ENCODE results near the gene SGPP1.
A peak's percentile ranks its signal among the peaks of the same experiment; 100 is the strongest.
"Not testable (repeated sequence)": the region's sequence is repeated elsewhere in the genome, so short reads cannot be mapped to it uniquely, and the experiment has no call there.

Gene SGPP1

DNA sequence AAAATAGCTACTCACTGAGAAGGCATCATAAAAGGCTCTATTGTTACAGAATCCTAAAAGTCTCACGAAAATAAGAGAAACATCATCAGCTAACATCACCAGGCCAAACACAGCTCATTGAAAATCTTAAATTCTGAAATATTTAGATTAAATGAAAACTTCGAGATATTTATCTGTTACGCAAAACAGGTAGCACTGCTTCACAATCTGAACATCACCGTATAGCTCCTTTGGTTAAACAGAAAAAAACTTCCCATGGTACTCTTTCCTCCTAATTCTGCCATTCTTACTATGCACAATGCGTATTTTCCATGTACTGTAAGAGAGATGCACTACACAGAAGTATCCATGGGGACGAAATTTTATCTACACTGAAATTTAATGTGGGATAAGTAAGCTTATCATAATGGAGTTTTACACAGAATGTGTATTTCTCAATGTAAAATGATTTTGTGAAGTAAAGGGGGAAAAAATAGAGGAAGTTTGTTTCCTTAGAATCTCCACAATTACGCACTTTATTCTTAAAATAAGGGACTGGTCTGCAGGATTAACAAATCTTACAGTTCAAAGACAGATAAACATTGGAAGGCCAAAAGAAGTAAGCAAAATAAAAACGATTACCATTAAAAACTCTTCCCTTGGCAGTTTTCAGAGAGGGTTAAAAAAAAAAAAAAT is 1.9 kb downstream of the SGPP1 start:
- no peak for DNase-seq (ENCODE audit: low read depth)

DNA sequence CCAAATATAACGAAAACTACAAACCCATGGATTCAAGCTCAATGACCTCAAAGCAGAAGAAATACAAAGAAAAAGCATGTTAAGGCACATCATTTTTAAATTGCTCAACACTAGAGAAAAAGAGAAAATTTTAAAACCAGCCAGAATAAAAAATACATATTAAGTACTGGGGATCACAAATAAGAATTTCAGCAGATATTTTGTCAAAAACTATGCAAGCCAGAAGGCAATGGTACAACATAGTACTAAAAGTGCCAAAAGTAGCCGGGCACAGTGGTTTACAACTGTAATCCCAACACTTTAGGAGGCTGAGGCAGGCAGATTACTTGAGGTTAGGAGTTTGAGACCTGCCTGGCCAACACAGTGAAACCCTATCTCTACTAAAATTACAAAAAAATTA is 10.2 kb downstream of the SGPP1 start:
- DNase-seq (ENCODE audit: low read depth), result peak; percentile 60

DNA sequence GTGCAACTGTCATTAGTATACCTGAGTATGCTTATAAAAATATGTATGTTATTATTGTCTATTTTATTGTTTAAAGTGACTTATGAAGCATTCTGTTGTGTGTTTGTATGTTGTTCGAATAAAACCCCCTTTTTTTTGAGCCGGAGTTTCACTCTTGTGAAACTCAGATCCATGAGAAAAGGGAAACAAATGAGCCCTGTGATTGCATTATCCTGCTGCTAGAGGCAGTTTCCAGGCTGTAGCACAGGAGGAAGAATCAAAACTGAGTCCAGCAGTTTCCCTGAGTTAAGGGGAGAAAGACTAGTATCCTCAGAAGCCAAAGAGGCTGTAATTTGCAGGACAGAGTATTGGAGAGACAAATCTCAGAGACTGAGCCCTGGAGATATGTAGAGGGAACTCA is 12.5 kb downstream of the SGPP1 start:
- no peak for DNase-seq (ENCODE audit: low read depth)

DNA sequence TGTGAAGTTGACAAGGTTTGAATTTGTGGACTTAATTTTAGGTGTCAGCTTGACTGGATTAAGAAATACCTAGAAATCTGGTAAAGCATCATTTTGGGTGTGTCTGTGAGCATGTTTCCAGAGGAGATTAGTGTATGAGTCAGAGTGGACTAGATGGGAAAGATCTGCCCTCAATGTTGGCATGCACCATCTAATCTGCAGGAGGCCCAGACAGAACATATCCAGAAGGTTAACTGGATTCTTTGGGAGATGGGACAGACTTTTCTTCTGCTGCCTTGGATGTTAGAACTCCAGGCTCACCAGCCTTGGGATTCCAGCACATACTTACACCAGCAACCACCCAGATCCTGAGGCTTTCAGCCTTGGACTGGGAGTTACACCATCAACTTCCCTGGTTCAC is 14.1 kb downstream of the SGPP1 start:
- DNase-seq (ENCODE audit: low read depth), result peak; percentile 72

DNA sequence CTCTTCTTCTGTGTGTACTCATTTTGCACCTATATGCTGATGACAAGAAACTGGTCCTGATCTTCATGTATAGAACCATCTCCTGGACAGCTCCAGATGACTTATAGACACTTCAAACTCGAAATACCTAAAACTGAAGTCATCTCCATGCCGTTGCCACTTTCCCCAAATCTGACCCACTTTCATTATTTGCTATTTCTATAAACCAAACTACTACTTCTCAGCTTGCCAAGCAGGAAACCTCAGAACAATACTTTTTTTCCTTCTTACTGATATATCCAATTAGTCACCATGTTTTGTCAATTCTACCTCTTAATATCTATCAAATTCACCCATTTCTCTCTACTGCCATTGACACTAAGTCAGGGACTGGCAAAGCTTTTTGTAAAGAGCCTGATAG is 14.8 kb downstream of the SGPP1 start:
- DNase-seq (ENCODE audit: low read depth), result no peak

DNA sequence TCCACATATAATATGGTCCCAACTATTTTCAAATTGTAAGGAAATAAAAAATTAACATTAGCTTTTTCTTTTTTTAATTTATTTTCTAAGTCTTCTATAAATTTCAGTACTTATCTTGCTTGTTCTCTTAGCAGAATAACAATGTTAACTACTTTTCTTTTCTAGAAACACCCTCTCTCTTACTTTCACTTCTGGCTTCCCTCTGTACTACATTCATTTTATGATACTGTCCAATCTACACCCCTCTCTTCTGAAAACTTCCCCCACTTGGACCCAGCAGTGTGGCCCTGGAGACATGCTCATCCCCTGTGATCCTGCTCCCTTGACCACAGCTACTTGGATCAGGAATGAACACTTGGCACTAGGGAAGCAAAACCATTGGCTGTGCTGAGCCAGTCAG is 15.7 kb downstream of the SGPP1 start:
- no peak for DNase-seq (ENCODE audit: low read depth)

DNA sequence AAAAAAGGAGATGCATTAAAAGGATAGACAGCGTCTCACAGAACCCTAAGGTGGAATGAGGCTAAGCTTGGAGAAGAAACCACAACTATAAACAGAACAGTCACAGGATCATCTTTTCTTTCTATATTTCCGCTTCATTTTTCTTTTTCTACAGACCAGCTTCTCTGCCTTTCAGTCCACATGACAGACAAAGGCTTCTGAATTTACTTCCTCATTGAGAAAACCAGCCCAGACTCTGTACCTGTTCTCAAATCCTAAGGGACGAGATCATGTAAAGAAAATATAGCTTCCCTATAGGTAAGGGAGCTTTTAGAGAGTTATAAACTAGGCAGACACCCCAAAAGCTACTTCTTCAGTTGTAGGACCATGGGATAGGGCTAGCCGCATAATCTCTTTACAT is 17.4 kb downstream of the SGPP1 start:
- DNase-seq (ENCODE audit: low read depth), result no peak

DNA sequence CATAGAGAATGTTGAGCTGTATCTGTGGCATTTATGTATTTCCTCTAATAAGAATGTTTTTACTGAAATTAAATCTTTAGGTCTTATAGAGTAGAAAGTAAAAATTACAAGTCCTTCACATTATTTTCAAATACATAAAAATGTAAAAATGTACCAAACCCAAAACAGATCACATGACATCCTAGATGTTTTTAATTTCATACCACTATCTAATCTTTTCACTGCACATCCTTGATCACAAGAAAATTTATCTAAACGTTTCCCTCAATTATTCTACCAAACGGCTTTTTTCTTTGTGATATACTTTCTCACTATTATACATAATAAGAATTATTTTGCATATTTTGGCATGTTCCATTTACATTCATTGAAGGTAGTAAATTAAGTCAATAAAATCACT is 18.3 kb downstream of the SGPP1 start:
- no peak for DNase-seq (ENCODE audit: low read depth)

DNA sequence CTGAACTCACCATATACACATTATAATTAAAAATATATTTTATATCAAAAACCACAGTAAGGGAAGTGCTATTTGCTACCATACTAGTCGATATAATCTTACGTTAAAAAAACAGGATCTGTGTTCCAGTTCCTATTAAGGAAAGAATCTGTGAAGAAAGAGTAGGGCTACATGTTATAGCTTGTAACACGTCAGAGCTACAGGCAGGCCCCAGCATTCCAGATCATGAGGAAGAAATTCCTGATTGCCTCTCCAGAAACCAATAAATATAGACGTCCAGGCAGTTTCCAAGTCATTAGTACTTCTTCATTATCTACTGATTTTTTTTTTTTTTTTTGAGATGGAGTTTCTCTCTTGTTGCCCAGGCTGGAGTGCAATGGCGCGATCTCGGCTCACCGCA is 20.6 kb downstream of the SGPP1 start:
- no peak for DNase-seq (ENCODE audit: low read depth)

DNA sequence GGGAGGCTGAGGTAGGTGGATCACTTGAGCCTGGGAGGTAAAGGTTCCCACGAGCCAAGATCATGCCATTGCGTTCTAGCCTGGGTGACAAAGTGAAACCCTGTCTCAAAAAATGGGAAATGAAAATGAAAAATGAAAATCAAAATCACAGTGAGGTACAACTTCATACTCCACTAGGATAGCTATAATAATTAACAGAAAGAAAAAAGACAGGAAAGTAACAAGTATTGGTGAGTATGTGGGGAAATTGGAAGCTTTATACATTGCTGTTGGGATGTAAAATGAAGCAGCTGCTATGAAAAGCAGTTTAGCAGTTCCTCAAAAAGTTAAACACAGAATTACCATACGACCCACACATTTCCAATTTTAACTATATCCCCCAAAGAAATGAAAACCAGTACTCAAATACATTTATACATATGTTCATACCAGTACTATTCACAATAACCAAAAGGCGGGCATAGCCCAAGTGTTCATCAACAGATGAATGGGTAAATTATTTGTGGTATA is 22.2 kb downstream of the SGPP1 start:
- DNase-seq (ENCODE audit: low read depth), result no peak

DNA sequence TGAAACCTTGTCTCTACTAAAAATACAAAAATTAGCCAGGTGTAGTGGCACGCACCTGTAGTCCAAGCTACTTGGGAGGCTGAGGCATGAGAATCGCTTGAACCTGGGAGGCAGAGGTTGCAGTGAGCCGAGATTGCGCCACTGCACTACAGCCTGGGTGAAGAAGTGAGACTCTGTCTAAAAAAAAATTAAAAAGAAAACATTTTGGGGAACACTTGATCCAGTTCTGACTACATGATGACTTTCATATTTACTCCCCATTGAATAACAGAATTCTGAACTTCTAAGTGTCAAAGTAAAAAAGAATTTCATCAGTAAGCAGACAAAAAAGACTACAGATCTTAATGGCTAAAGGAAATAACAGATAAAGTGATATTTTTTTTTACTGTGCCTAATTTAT is 25.3 kb downstream of the SGPP1 start:
- not testable (repeated sequence) for DNase-seq (ENCODE audit: low read depth)

DNA sequence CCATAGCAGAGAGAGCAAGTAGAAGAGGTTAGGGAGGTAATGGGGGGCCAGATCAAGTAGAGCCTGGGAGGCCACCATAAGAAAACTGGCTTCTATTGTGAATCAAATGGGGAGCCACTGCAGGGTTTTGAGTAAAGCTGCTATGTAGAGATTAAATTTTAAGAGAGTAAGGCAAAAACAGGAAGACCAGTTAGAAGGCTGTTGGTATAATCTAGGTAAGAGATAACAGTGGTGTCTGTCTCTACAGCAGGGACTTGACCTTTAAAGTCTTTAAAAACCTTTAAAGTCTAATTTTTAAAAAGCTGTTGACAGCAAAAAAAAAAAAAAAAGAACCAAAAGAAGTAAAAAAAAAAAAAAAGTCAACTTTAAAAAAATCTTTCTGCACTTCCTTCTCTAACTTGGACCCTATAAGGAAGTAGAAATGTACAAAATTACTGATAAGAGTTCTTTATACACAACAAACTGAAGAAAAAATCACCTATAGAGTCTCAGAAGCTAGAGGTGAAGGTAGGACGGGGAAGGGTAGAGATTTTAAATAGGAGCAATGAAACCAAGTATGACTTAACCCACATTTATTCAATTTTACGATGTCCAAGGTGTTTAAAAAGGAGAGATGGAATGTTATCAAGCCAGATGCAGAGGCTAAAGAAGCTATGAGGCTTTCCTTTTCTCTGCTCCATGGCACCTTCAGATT is 26.1 kb downstream of the SGPP1 start:
- no peak for DNase-seq (ENCODE audit: low read depth)

DNA sequence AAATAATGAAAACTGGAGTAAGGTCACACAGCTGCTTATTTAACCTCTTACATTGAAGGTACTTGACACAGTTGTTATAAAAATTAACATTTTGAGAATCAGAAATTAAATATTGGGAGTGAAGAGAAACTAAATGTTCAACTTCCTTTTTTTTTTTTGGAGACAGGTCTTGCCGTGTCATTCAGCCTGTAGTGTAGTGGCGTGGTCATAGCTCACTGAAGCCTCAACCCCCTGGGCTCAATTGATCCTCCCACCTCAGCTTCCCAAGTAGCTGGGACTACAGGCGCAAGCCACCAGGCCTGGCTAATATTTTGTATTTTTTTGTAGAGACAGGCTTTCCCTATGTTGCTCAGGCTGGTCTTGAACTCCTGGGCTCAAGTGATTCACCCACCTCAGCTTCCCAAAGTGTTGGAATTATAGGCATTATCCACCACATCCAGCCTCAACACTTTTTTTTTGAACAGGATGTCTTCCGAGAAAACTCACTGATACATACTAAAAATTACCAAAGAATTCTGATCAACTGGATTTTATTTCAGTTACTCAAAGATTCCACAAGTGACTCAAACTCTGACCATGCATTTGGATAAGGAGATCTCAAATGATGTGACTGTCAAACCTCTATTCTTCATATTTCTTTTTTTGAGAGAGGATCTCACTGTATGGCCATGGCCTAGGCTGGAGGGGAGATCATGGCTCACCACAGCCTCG is 35.4 kb downstream of the SGPP1 start:
- DNase-seq (ENCODE audit: low read depth), result no peak

DNA sequence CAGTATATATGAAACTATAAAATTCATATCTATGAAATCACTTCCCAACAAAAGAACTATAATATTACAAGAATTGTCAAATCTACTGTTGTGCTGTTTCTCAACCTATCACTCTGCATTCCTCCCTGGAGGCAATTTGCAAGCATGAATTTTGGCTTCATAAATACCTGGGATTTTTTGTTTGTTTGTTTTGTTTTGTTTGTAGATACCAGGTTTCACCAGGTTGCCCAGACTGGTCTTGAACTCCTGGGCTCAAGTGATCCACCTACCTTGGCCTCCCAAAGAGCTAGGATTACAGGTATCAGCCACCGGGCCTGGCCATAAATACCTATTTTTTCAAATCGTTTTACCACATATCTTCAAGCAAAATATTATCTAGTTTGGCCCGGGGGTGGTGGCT is 38.7 kb downstream of the SGPP1 start:
- DNase-seq (ENCODE audit: low read depth), result no peak

DNA sequence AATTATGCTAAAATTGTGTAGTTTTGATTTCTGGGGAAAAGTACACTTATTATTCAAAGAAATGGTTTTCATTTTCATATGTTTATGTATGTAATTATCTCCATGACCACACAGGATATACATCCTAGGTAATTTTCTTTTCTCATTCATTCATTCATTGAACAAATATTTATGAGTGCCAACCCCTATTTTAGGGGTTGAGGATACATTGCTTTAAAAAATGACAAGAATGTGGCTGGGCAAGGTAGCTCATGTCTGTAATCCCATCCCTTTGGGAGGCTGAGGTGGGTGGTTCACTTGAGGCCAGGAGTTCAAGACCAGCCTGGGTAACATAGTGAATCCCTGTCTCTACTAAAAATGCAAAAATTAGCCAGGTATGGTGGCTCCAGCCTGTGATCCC is 40.9 kb downstream of the SGPP1 start:
- no peak for DNase-seq (ENCODE audit: low read depth)

DNA sequence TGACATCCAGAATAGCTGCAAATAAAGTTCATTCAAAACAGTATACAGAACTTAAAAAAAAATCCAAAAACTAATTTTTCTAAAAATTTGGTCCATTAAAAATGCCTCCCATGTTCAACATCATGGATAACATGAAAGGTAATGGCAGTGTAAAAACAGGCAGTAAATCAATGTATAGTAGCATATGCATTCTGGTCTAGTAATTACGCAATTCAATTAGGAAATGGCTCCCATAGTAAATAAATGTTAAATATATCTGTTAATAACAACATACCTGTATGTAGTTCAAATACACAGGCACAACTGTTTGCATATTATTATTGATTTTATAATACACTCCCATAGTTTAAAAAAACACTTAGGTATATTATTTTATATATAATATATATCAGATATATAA is 42.5 kb downstream of the SGPP1 start:
- DNase-seq (ENCODE audit: low read depth), result no peak

DNA sequence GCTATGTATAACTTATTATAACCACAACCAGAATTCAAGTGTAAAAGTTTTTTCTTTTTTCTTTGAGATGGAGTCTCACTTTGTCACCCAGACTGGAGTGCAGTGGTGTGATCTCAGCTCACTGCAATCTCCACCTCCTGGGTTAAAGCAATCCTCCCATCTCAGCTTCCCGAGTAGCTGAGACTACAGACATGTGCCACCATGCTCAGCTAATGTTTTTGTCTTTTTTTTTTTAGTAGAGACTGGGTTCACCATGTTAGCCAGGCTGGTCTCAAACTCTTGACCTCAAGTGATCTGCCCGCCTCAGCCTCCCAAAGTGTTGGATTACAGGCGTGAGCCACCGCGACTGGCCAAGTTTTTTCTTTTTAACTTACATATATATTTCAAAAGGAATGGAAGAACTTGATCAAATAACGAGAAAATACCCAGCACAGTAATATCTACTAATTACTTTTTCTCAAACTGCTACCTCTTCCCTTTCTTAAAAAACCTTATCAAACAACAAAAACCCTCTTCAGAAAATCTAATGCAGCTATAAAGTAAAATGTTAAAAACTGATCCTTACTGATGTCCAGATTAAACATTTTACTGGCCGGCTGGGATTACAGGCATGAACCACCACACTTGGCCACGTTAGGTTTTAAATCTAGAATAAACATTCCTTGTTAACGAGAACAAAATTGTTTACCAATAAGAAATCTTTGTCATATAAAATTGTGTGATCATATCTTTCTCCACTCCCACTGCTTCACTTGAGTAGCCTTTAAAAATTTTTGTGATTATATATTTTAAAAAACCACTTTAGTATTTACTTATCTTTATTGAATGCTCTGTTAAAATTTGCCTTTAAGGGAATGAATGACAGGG is 44.9 kb downstream of the SGPP1 start:
- DNase-seq (ENCODE audit: low read depth), result no peak

DNA sequence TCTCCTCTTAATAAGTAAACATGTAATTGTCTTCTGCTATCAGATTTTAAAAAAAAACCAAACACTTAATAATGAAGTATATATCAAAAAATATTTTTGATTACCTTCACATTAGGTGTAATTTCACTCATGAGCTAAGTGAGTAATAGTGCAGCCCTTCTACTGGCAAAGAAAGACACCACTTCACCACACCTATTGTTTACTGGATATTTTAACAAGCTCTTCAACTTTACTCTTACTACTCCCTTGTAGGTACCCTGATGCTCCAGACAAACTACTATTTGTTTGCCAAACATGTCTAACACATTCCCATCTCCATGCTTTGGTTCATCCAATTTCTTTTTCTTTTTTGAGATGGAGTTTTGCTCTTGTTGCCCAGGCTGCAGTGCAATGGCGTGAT is 49.3 kb downstream of the SGPP1 start:
- no peak for DNase-seq (ENCODE audit: low read depth)

DNA sequence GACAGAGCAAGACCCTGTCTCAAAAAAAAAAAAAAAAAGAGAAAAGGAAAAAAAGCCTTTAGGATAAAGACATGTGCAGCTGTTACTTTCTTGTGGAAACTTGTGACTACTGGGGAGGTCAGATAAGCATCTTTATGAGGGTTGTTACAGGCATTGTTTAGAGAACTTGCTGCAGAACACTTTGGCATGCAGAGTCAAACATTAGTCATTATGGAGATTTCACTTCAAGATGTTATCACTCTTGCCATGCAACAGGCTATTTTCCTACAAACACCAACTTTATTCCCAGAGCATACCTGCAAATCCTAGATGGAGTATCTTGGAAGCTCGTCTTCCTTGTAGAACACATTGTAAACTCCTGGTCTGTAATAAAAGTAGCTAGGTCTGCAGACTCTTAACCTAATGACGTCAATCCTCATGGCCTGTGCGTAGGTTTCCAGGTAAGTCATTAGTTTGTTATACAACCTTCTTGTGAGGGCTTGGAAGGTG is 49.9 kb downstream of the SGPP1 start:
- peak; percentile 83 for DNase-seq (ENCODE audit: low read depth)

DNA sequence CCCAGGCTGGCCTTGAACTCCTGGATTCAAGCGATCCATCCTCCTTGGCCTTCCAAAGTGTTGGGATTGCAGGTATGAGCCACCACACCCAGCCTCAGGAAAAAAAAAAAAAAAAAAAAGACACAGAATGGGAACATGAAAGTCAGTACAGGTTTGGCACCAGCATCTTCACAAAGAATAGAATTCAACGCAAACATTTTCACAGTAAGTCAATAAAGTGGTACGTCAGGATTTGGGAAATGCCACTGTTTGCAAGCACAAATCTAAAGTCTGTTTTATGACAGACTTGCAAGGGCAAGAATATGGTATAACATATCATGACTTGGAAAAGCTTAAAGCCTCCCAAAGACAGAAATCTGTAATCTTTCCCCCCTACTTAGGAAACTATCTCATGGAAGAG is 51.2 kb downstream of the SGPP1 start:
- DNase-seq (ENCODE audit: low read depth), result no peak

DNA sequence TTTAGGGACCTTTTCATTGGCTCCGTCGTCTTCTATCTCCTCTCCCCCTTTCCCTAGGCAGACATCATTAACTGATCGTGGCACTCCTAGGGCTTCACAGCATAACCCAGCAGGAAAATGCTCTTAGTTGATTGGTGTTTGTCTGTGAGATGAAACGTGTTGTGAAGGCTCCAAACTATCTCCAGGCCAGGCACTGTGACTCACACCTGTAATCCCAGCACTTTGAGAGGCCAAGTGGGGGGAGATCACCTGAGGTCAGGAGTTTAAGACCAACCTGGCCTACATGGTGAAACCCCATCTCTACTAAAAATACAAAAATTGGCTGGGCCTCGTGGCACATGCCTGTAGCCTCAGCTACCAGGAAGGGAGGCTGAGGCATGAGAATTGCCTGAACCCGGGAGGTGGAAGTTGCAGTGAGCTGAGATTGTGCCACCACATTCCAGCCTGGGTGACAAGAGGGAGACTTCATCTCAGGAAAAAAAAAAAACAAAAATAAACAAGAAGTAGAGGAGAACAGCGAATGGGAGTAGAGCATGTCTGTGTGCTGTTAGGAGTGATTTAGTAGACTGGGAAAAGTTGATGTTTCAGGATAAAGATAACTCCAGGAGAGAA is 53.9 kb downstream of the SGPP1 start:
- no peak for DNase-seq (ENCODE audit: low read depth)

DNA sequence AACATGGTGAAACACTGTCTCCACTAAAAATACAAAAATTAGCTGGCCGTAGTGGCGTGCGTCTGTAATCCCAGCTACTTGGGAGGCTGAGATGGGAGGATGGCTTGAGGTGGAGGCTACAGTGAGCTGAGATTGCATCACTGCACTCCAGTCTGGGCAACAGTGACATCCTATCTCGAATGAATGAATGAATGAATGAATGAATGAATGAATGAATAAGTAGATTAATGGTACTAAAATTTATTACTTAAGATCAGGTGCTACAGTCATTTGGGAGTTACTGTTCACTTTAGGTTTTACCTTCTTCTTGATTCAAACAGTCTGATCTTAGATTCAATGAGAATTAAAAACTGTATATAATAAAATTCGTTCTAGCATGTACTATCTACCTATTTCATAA is 54.6 kb downstream of the SGPP1 start:
- DNase-seq (ENCODE audit: low read depth), result no peak

Data from amniotic epithelial cell (primary cell).